Erythroblast (primary cell): ENCODE data around the gene KCNIP3.
A peak's percentile ranks its signal among the peaks of the same experiment; 100 is the strongest.

Source experiments
- DNase-seq, 2 experiments: peaks; one replicate each; lab custom pipeline; 2025; lab: John Stamatoyannopoulos, UW
- GATA1 ChIP-seq: IDR thresholded peaks from 2 replicates; pipeline ENCODE4 v1.6.1; 2011; ENCODE audit warnings: low read depth, mild to moderate bottlenecking, control low read depth, low read length, moderate library complexity
- POLR2A ChIP-seq: IDR thresholded peaks from 2 replicates; pipeline ENCODE4 v1.6.1; 2011; ENCODE audit warnings: mild to moderate bottlenecking, low read length

The KCNIP3 gene

GRCh38 chr2:95270541-95271081 lies 26.5 kb upstream of the KCNIP3 start:
- DNase-seq = no peak
- no peak for TF ChIP-seq GATA1

- TF ChIP-seq GATA1 (no peak), POLR2A (no peak)
- no peak for DNase-seq
Measured at GRCh38 chr2:95271381-95271971, 25.7 kb upstream of the KCNIP3 start.

GRCh38 chr2:95272299-95272751 lies 24.8 kb upstream of the KCNIP3 start:
- DNase-seq = no peak
- TF ChIP-seq POLR2A (no peak), GATA1 (no peak)

GRCh38 chr2:95272781-95273180 lies 24.4 kb upstream of the KCNIP3 start:
- no peak for DNase-seq
- TF ChIP-seq POLR2A (no peak), GATA1 (no peak)

- no peak for TF ChIP-seq GATA1
- TF ChIP-seq POLR2A = no peak
- no peak for DNase-seq
Measured at GRCh38 chr2:95273566-95274290, 23.4 kb upstream of the KCNIP3 start.

GRCh38 chr2:95274291-95275150 lies 22.6 kb upstream of the KCNIP3 start, which contains the start of gene PROM2:
PROM2 (plus strand) TSS chr2:95274449; CDS start chr2:95274586, 137 bp downstream.
- TF ChIP-seq POLR2A (no peak), GATA1 (no peak)
- DNase-seq = no peak

- DNase-seq = no peak
- TF ChIP-seq POLR2A (no peak), GATA1 (no peak)
Measured at GRCh38 chr2:95275151-95275515, 22.0 kb upstream of the KCNIP3 start.

- TF ChIP-seq POLR2A (no peak), GATA1 (no peak)
- no peak for DNase-seq
Measured at GRCh38 chr2:95275601-95276243, 21.4 kb upstream of the KCNIP3 start.

- no peak for DNase-seq
- no peak for TF ChIP-seq POLR2A
- no peak for TF ChIP-seq GATA1
Measured at GRCh38 chr2:95276244-95276887, 20.8 kb upstream of the KCNIP3 start.

GRCh38 chr2:95276888-95277245 lies 20.3 kb upstream of the KCNIP3 start:
- no peak for DNase-seq
- TF ChIP-seq GATA1 (no peak), POLR2A (no peak)

GRCh38 chr2:95277246-95277906 lies 19.8 kb upstream of the KCNIP3 start:
- TF ChIP-seq GATA1 (no peak), POLR2A (no peak)
- peak; percentile 29 to 47 for DNase-seq

GRCh38 chr2:95278051-95278471 lies 19.1 kb upstream of the KCNIP3 start:
- TF ChIP-seq POLR2A (no peak), GATA1 (no peak)
- peak in 1 of 2 experiments; percentile 10 for DNase-seq

GRCh38 chr2:95278637-95279225 lies 18.4 kb upstream of the KCNIP3 start:
- no peak for DNase-seq
- TF ChIP-seq GATA1 (no peak), POLR2A (no peak)
